GM19099 (cell line): ENCODE measurements around the gene CDK4.

ENCODE experiments used
- POLR2A ChIP-seq: IDR thresholded peaks from 3 replicates; pipeline ENCODE4 v1.6.1; 2011; ENCODE audit warnings: low read depth; ENCODE audit not compliant: insufficient read length; ENCODE audit errors: extremely low read depth

CDK4 gene

GRCh38 chr12:57740656-57741412 lies 11.3 kb downstream of the CDK4 start:
- no peak for TF ChIP-seq POLR2A

DNA sequence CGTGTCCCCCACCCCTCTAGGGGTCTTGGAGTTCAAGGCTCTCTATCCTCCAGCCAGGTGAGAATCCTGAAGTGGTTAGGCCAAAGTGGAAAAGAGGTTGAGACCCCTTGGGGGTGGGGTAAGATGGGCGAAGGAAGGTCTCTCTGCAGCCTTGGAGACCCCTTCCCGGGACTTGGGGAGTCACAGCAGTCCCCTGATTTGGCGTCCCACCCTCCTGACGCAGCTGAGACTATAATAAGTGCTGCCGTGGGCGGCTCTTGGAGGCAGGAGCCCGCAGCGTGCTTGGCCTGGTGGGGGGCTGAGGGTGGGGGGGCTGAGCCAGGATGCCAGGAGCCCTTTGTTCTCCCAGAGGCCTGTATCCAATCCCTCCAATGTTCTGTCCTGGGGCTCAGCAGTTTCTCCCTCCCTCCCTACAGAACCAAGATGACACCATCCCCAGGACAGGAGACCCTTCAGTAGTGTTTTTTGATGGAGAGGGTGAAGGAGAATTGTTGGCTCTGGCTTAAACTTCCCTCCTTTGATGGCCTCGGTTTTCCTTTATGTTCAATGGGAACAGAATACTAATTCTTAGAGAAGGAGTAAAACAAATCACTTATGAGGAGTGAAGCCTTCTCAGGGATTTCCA lies 12.1 kb downstream of the CDK4 start:
- no peak for TF ChIP-seq POLR2A

DNA sequence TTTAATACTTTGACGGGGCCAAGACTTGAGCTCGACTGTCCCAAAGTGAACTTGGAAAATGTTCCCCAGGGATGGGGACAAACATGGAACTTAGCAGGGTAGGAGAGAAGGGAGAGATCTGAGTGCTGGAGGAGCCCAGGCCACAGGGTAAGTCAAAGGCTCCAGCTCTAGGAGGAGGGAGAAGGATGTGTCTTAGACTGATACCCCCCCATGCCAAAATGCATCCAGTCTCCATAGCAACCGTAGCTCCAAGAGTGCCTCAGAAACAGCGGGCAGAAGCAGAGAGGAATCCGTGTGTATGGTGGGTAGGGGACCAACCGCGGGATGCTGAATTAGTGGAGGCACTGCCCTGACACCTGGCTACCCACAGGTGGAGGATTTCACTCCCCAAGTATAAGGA lies 12.7 kb downstream of the CDK4 start:
- no peak for TF ChIP-seq POLR2A

GRCh38 chr12:57738661-57739237 lies 13.4 kb downstream of the CDK4 start, which contains the start of gene AGAP2:
Gene AGAP2, minus strand, starts transcription at chr12:57738742. Its CDS starts 496 bp downstream, at chr12:57738246.
- TF ChIP-seq POLR2A: no peak

- no peak for TF ChIP-seq POLR2A
Measured at GRCh38 chr12:57737467-57738460, 14.3 kb downstream of the CDK4 start.

DNA sequence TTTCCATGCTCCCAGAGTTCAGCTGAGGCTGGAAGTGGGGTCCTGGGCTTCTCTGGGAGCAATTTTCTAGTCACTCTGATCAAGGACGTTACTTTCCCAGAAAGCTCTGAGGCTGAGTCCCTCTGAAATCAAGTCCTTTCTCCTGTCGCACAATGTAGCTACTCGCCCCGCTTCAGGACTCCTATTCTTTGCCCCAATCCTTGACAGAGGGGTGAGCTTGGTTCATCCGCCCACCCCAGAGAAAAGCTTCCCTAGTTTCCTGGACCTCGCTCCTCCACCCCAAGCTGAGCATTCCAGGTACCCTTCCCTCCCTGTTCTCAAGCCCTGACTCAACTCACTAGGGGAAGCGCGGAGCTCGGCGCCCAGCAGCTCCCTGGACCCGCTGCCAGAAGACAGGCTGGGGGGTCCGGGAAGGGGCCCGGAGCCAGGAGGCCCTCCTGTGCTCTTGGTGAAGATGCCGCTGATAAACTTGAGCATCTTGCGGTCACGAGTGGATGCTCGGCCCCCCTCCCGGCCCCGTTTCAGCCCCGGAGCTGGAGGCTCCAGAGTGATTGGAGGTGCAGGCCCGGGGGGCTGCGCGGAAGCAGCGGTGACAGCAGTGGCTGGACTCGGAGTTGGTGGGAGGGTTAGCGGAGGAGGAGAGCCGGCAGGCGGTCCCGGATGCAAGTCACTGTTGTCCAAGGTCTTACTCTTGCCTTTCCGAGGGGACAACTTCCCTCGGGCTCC lies 15.2 kb downstream of the CDK4 start:
- TF ChIP-seq POLR2A: no peak

GRCh38 chr12:57735952-57736740 lies 16.0 kb downstream of the CDK4 start:
- TF ChIP-seq POLR2A: no peak

- no peak for TF ChIP-seq POLR2A
Measured at GRCh38 chr12:57735198-57735855, 16.8 kb downstream of the CDK4 start.

- TF ChIP-seq POLR2A: no peak
Measured at GRCh38 chr12:57734591-57734990, 17.5 kb downstream of the CDK4 start.

DNA sequence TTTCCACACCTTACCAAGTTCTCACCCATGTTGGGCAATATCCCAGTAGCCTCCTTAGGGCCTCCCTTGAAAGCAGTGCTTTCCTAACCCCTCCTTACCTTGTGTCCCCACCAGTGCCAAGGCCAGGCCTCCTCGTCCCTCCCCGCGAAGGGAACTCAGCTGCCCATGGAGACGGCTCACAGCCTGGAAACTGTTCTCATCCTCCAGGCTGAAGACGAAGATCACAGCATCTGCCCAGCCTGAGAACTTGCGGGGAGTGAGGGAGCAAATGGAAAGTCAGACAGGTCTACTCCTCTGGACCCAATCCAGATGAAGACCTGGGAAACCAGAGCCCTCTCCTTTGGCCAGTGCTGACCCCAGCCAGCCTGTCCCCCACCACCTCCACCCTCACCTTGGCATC lies 18.2 kb downstream of the CDK4 start:
- TF ChIP-seq POLR2A: no peak

DNA sequence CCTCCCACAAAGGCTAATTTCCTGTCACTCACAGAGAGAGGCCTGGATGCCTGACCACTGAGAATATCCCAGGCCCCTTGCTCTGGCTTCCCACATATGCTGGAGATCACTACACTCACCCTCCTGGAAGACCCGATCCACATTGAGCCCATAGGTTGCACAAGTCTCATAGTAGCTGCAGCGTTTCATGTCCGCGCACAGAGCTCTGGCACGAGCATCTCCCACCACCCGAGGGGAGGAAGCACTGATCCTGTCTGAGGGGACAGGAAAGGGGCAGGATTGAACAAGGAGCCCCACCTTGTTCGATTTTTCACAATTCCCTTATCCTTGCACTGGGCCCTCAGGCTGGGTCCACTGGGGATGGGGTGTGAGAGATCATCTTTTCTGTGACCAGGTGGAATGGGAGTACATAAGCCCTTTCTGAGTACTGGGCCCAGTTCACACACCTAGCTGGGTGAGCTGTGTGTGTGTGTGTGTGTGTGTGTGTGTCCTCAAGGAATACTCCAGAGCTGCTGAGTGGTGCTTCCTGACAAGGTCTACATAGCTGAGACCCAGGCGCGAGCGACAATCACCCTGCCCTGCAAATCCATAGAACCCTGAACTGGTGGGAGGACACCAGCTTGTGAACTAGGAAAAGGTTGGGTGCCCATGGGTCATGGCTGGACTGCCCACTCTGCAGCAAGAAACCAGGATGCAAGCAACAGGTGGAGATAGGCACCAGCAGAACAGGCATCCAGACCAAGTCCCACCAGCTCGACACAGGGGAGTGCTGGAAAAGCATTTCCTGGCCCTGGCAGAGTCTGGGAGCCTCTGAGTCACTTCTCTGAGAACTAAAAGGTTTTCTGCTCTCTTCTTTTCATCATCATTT lies 19.1 kb downstream of the CDK4 start:
- TF ChIP-seq POLR2A: no peak

GRCh38 chr12:57732270-57732669 lies 19.8 kb downstream of the CDK4 start:
- TF ChIP-seq POLR2A: no peak
